HG03521 (cell line): ENCODE results near the gene OR6S1.

Source experiments
- ATAC-seq: cut with Tn5 transposase; IDR thresholded peaks from one replicate; pipeline ENCODE4 v1.9.1; 2021; ENCODE audit warnings: mild to moderate bottlenecking, moderate library complexity; ENCODE audit not compliant: unreplicated experiment

The OR6S1 gene, protein sequence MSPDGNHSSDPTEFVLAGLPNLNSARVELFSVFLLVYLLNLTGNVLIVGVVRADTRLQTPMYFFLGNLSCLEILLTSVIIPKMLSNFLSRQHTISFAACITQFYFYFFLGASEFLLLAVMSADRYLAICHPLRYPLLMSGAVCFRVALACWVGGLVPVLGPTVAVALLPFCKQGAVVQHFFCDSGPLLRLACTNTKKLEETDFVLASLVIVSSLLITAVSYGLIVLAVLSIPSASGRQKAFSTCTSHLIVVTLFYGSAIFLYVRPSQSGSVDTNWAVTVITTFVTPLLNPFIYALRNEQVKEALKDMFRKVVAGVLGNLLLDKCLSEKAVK

DNA sequence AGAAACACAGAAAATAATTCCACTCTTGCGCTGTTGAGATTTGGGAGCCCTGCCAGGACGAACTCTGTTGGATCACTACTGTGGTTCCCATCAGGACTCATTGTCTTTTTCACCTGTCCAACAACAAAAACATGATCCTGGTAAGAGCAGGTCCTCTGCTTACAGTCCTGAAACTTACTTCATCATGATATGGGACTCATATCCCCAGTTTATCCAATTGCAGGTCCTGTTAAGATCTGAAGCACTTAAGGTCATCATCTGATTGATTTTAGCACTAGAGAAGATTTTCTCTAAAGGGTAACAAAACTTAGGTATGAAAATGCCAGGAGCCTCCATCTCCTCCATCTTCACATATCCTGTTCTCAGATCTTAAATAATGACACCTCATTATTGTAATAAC is at the start of gene OR6S1:
OR6S1 (minus strand) TSS at position 101 of the 400 bp plus-strand sequence; CDS start at position 101, 0 bp downstream.
- ATAC-seq, result no peak

- ATAC-seq, result no peak
Measured at GRCh38 chr14:20690848-20691640, 49.6 kb upstream of the OR6S1 start.

GRCh38 chr14:20688167-20688839 is 46.8 kb upstream of the OR6S1 start, which contains the start of gene ANG:
TSS of gene ANG (plus strand) at chr14:20688764. CDS start at chr14:20693565, 4,801 bp downstream.
- no peak for ATAC-seq

GRCh38 chr14:20687362-20688166 is 46.1 kb upstream of the OR6S1 start:
- ATAC-seq, result no peak

DNA sequence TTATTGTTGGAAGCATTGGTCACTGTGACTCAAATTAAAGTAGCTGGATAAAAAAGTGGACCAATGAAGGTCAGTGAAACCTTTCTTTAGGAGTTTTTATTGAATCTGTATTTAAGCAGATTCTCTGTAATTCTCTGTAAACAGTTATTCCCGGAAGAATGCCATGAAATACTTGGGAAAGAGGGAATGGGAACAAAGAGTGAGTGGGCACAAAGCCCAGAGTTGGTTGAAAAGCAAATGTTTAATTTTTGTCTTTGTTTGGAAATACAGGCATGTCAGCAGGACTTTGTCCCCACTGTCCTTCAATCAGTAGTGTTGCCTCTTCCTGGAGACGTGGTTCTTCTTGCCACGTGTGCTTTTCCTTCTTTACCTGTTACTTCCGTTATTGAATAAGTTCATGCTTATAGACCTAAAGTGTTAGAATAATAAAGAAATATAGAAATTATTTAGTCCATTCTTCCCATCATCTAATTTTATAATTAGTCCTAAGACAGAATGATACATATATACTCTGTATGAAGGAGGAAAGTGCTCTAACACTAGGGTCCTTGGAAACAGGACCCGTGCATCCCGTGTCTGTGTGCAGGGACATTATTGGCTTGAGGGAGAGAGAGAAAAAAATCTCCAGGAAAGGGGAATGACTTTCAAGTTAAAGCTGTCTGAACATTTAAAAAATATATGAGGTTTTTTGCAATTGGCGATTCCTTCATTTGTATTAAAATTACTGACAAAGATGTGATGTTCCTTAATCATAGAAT is 45.1 kb upstream of the OR6S1 start:
- no peak for ATAC-seq

DNA sequence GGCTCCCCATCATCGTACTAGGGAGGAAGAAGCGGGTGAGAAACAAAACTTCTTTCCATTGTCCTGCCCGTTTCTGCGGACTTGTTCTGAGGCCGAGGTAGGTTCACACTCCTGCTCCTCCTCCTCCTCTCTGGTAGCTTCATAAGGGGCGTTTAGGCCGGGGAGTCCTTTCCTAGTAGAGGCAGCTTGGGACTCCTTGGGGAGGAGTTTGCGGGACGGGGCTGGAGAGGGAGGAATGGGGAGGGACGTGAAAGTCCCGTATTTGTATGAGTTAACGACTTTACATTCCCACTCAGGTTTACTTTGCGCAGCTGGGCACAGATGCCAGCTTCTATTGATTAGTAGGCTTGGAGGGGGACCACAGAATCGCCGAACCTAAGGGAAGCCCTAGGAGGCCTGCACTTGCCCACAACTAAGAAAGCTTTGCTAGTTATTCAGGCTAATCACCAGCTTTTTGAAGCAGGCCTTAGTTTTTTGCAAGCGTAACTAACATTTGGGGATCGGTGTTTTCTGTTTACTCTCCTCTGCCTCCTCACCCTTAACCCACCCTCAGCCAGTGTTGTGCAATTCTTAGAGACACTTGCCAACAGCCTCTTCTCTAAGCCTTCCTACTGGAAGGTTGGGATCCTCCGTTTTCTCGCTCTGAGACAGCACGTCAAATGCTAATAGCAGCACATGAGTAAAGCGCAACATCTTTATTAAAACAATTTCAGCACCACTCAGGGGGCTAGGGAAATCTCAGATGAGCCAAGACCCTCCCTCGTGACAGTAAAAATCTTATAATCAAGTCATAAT is 43.4 kb upstream of the OR6S1 start:
- ATAC-seq, result no peak

DNA sequence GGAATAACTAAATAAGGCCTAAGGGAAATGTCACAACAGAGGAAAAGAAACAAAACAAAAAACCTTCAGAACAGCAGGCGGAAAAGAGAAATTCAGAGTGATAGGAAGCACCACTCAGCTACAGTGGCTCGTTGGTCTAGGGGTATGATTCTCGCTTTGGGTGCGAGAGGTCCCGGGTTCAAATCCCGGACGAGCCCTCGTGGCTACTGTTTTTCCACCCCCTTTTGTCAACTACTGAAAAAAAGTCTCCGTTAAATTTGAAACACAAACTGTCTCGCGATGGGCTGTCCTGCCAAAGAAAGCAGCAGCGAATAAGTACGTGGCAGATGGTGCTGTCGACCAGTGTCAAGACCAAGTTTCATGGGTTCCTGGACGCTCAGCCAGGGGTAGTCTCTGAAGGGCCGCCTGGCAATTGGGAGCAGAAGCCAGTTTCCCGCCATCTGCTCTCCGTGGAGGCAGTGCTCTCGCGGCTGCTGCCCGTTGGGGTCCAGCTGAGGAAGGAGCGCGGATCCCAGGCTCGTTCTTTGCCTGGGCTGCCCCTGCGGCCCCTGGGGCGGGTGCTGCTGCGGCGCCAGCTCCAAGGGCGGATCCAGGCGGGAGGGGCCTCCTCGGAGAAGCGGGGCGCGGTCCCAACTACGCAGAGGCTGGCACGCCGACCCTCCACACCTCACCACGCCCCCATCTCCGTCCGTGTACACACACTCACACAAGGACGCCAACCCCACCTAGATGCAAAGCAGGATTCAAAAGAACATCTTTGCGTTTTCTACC is 42.6 kb upstream of the OR6S1 start, which contains the start of gene RNASE4:
RNASE4 (plus strand) TSS at position 670 of the 771 bp plus-strand sequence. CDS start 14,812 bp downstream, outside the sequence.
- ATAC-seq, result no peak

DNA sequence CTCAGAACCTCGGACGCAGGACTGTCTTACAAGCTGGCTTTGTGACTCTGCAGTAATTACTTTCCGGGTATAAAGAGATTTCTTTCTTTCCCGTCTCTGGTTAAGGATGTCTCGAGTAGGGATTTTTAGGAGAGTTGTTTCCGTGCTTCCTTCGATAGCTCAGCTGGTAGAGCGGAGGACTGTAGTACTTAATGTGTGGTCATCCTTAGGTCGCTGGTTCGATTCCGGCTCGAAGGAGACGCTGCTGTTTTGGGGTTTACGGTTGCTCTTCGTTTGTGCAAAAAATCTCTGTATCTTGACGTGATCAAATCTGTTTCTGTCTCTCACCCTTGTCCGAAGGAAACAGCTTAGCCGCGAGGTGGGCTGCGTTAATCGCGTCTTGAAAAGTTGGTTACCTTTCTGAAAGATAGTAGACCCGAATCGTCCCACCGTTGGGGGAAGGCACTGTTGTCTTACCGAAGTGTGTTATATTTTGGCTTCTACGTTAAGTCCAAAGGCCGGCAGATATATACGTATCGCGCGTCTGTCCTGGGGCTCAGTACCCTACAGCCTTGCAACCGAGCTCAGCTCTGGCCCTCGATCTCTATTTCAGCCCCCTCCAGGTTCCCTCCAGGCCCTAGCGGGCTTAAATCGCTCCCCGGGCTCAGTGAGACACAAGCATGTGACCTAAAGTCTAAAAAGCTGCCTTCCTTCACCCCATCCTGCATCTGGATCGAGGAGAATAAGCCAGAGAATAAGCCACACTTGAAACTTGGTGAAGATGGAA is 41.8 kb upstream of the OR6S1 start:
- peak; percentile 28 for ATAC-seq

- ATAC-seq, result peak; percentile 37
Measured at GRCh38 chr14:20682435-20683124, 41.1 kb upstream of the OR6S1 start.

DNA sequence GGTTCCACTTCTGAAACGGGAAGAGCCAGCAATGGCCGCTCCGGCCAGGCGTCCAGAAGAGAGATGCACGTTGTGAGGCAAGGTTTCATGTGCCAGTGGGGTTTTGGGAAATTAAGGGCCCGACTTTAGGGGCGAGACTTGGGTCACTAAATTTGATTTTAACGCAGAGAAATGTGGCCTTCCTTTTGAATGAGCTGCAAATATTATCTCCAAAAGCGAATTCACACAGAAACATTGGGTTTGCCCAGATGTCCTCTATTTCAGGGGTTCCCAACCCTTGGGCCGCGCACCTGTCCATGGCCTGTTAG is 40.6 kb upstream of the OR6S1 start:
- no peak for ATAC-seq

GRCh38 chr14:20681348-20682126 is 40.0 kb upstream of the OR6S1 start:
- no peak for ATAC-seq

GRCh38 chr14:20680843-20681347 is 39.4 kb upstream of the OR6S1 start:
- no peak for ATAC-seq

DNA sequence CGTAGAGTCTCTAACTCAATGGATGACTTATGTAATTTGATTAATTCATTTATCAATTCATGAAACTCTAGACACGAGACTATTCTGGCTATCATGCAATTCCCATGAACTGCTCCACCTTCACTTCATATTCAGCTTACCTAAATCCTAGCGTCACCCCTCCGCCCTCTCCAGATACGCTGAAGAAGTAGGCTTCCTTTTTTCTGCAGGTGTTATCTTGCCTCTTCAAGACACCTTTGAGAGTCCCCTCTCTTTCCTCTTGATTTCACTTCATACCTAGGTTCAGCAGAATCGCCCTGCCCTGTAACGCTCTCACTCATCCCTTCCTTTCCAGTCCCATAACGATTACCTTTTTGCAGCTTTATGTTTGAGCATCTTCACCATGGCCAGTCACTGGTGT is 38.9 kb upstream of the OR6S1 start:
- ATAC-seq, result no peak

DNA sequence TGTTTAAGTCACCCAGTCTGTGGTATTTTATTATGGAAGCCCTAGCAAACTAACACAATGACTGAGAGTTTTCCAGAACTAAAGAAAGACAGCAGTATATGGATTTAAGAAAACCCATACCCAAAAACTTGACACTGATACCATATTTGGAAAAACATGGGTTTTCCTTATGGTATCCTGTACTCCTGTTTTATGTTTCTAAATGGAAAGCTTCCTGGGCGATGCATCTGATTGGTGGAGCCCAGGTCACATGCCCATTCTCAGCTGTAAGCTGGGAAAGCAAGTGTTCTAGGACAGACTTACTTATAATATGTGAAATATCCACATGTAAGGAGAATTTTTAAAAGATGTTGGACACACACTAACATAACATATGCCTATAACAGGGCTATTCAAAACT is 38.4 kb upstream of the OR6S1 start:
- no peak for ATAC-seq

DNA sequence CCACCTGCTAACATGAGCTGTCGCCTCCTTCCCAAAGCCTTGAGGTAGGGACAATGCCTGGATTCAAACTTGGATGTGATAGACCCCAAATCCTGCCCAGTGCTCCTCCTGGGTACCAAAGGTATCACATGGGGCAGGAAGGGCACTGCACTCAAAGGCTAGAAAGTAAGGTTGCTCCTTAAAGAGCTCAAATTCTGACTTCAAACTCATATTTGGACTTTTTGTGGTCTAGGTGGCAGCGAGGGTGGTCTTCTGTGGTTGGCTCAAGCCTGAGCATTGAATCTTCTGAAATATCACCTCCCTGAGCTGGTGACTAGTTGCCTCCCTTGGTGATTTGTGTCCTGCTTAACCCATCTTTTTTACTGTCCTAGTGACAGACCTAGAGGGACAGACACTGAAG is 34.6 kb upstream of the OR6S1 start:
- no peak for ATAC-seq

GRCh38 chr14:20675669-20676068 is 34.2 kb upstream of the OR6S1 start:
- no peak for ATAC-seq
